IMR-90 (cell line): ENCODE measurements around the gene CMIP. TPM values are rescaled to one million over a fixed set of nuclear protein-coding genes. Genes with fewer than 3 reads are reported as not detected.

Experiments
- ATAC-seq: fragments of 200-7000 bp; cut with Tn5 transposase; 2 replicates; pipeline ENCODE4 v1.9.1; 2020; ENCODE audit warnings: low read depth, mild to moderate bottlenecking, moderate library complexity
- BruUV-seq: library from RNA; stranded (reverse); fragments of 400-500 nt; replicated peaks from 2 replicates; lab custom pipeline; 2021; lab: Mats Ljungman, UMichigan
- CTCF ChIA-PET: fragments of 300-600 bp; formaldehyde crosslinking; extraction: SDS; loops from one replicate; lab custom pipeline; 2021; ENCODE audit warnings: antibody characterized with exemption; lab: Yijun Ruan, JAX
- POLR2A ChIA-PET: fragments of 300-600 bp; sonication (Branson Sonifier 250); formaldehyde crosslinking; loops from one replicate; lab custom pipeline; 2022; ENCODE audit warnings: antibody characterized with exemption; ENCODE audit not compliant: unreplicated experiment; lab: Charles Lee
- DNase-seq: peaks from one replicate; pipeline ENCODE4 v3.0.0; 2013
- H2AFZ ChIP-seq: replicated peaks from 2 replicates; pipeline ENCODE3; 2013; ENCODE audit warnings: low read length, mild to moderate bottlenecking; ENCODE audit not compliant: poor library complexity
- H2AK5ac ChIP-seq: 2 replicates; pipeline ENCODE4 v1.6.1; 2013; ENCODE audit warnings: low read depth, low read length, inconsistent platforms
- H2AK9ac ChIP-seq: replicated peaks from 2 replicates; pipeline ENCODE3; 2013; ENCODE audit warnings: mild to moderate bottlenecking, low read depth, low read length, moderate library complexity; ENCODE audit not compliant: poor library complexity
- H2BK120ac ChIP-seq: 2 replicates; pipeline ENCODE4 v1.6.1; 2013; ENCODE audit warnings: low read depth, low read length, inconsistent platforms
- H2BK15ac ChIP-seq: 3 replicates; pipeline ENCODE4 v1.6.1; 2013; ENCODE audit warnings: low read depth, low read length, inconsistent platforms
- H2BK20ac ChIP-seq: 2 replicates; pipeline ENCODE4 v1.6.1; 2013; ENCODE audit warnings: low read depth, mild to moderate bottlenecking, inconsistent platforms, low read length, moderate library complexity
- H2BK5ac ChIP-seq: 2 replicates; pipeline ENCODE4 v1.6.1; 2013; ENCODE audit warnings: mild to moderate bottlenecking, low read depth, low read length, inconsistent platforms; ENCODE audit not compliant: poor library complexity, severe bottlenecking
- H3K14ac ChIP-seq: replicated peaks from 2 replicates; pipeline ENCODE4 v1.6.1; 2013; ENCODE audit warnings: low read depth, low read length, inconsistent platforms
- H3K18ac ChIP-seq: 2 replicates; pipeline ENCODE4 v1.6.1; 2013; ENCODE audit warnings: low read depth, low read length, control low read depth
- H3K23ac ChIP-seq: 2 replicates; pipeline ENCODE4 v1.6.1; 2013; ENCODE audit warnings: low read depth, low read length, inconsistent platforms
- H3K27ac ChIP-seq: 2 replicates; pipeline ENCODE4 v1.5.1; 2013; ENCODE audit warnings: mild to moderate bottlenecking, control low read depth, low read length; ENCODE audit not compliant: insufficient read depth
- H3K27me3 ChIP-seq: 2 replicates; pipeline ENCODE4 v1.6.1; 2013; ENCODE audit warnings: low read length; ENCODE audit not compliant: control insufficient read depth, insufficient read depth
- H3K36me3 ChIP-seq: 2 replicates; pipeline ENCODE4 v1.6.1; 2013; ENCODE audit warnings: low read length, mixed read lengths; ENCODE audit not compliant: control insufficient read depth, insufficient read depth
- H3K4ac ChIP-seq: 2 replicates; pipeline ENCODE4 v1.6.1; 2013; ENCODE audit warnings: low read depth, low read length, inconsistent platforms
- H3K4me1 ChIP-seq: 2 replicates; pipeline ENCODE4 v1.6.1; 2013; ENCODE audit warnings: low read length, mixed read lengths; ENCODE audit not compliant: control insufficient read depth, insufficient read depth
- H3K4me2 ChIP-seq: 2 replicates; pipeline ENCODE4 v1.6.1; 2013; ENCODE audit warnings: low read depth, mild to moderate bottlenecking, control low read depth, low read length, moderate library complexity
- H3K4me3 ChIP-seq: 2 replicates; pipeline ENCODE4 v1.5.1; 2013; ENCODE audit warnings: low read depth, mild to moderate bottlenecking, control low read depth, low read length, moderate library complexity; ENCODE audit not compliant: insufficient read depth
- H3K56ac ChIP-seq: 2 replicates; pipeline ENCODE4 v1.6.1; 2013; ENCODE audit warnings: low read length, inconsistent platforms; ENCODE audit not compliant: insufficient read depth; ENCODE audit errors: extremely low read depth
- H3K79me1 ChIP-seq, 2 experiments: 2 replicates each; pipeline ENCODE4 v1.6.1; 2013; ENCODE audit warnings: low read length in 2 of 2, inconsistent platforms in 1 of 2, low read depth in 1 of 2
- H3K9ac ChIP-seq: 2 replicates; pipeline ENCODE4 v1.6.1; 2013; ENCODE audit warnings: low read depth, low read length, control low read depth
- H3K9me1 ChIP-seq: 2 replicates; pipeline ENCODE4 v1.6.1; 2013; ENCODE audit warnings: low read length, inconsistent platforms; ENCODE audit not compliant: insufficient read depth
- H3K9me3 ChIP-seq: 2 replicates; pipeline ENCODE4 v1.6.1; 2013; ENCODE audit warnings: low read length; ENCODE audit not compliant: control insufficient read depth, insufficient read depth
- H4K20me1 ChIP-seq: 2 replicates; pipeline ENCODE4 v1.6.1; 2013; ENCODE audit warnings: low read length, inconsistent platforms; ENCODE audit not compliant: insufficient read depth
- H4K5ac ChIP-seq: 2 replicates; pipeline ENCODE4 v1.6.1; 2013; ENCODE audit warnings: mild to moderate bottlenecking, low read depth, low read length, control low read depth
- H4K8ac ChIP-seq, 2 experiments: 2 replicates each; pipeline ENCODE4 v1.6.1; 2013; ENCODE audit warnings: low read depth in 2 of 2, low read length in 2 of 2, control low read depth in 1 of 2, inconsistent platforms in 1 of 2
- H4K91ac ChIP-seq: 2 replicates; pipeline ENCODE4 v1.6.1; 2013; ENCODE audit warnings: low read depth, low read length, inconsistent platforms; ENCODE audit not compliant: insufficient read depth
- CEBPB ChIP-seq: IDR thresholded peaks from 2 replicates; pipeline ENCODE4 v1.6.1; 2012; ENCODE audit warnings: low read depth, low read length, improper control_type of control experiment
- CHD1 ChIP-seq: IDR thresholded peaks from 2 replicates; pipeline ENCODE4 v1.6.1; 2012; ENCODE audit warnings: low read depth, low read length, improper control_type of control experiment
- FOS ChIP-seq: fragments of 150-350 bp; IDR thresholded peaks from 2 replicates; pipeline ENCODE4 v1.6.1; 2016; ENCODE audit warnings: low read depth, low read length
- MAFK ChIP-seq: IDR thresholded peaks from 2 replicates; pipeline ENCODE4 v1.6.1; 2012; ENCODE audit warnings: low read depth, low read length, improper control_type of control experiment
- NFE2L2 ChIP-seq: fragments of 150-350 bp; IDR thresholded peaks from 2 replicates; pipeline ENCODE4 v1.6.1; 2016; ENCODE audit warnings: low read depth, mild to moderate bottlenecking, low read length
- POLR2A ChIP-seq: IDR thresholded peaks from 2 replicates; pipeline ENCODE4 v1.6.1; 2012; ENCODE audit warnings: mild to moderate bottlenecking, low read depth, low read length
- RFX5 ChIP-seq: IDR thresholded peaks from 2 replicates; pipeline ENCODE4 v1.8.0; 2012; ENCODE audit warnings: low read depth, mild to moderate bottlenecking, low read length, moderate library complexity
- SMC3 ChIP-seq: fragments of 150-350 bp; IDR thresholded peaks from 2 replicates; pipeline ENCODE4 v1.6.1; 2016; ENCODE audit warnings: low read depth, mild to moderate bottlenecking, antibody characterized with exemption, low read length, moderate library complexity
- WGBS, 2 experiments: methylation state at CpG; one replicate each; pipeline versions ENCODE4 v1.1.5 to v1.1.7; 2013; ENCODE audit warnings: missing lambda C conversion rate in 2 of 2; ENCODE audit not compliant: insufficient read length in 1 of 2; ENCODE audit errors: extremely low coverage in 2 of 2; 5-methylcytosine and 5-hydroxymethylcytosine counted together
- dilution Hi-C: fragments of 300-500 bp; cut with HindIII; formaldehyde crosslinking; loops from one replicate; pipeline ENCODE4 v1.14.3; 2018; ENCODE audit warnings: low sequenced_read_pairs; ENCODE audit not compliant: unreplicated experiment
- in situ Hi-C: fragments of 300-500 bp; cut with MboI; formaldehyde crosslinking; loops from 3 replicates; pipeline ENCODE4 v1.14.3; 2019; ENCODE audit warnings: low sequenced_read_pairs, inconsistent platforms, mixed read lengths
- intact Hi-C: fragments of 100-400 bp; cut with micrococcal nuclease; formaldehyde crosslinking; loops from 2 replicates; pipeline ENCODE4 v1.10.0; 2022
- polyA plus RNA-seq, 3 experiments: library from polyadenylated mRNA; depleted of rRNA; stranded (reverse); fragments of >200 nt; gene quantifications; 2 replicates each; pipeline ENCODE4 v1.2.3, GENCODE V29; 2012; ENCODE audit warnings: low replicate concordance in 1 of 3
- total RNA-seq: library from RNA; depleted of rRNA; stranded (reverse); fragments of >200 nt; gene quantifications from 2 replicates; pipeline ENCODE4 v1.2.3, GENCODE V29; 2012
- TF ChIP-seq, protein P1 (sequence below): conservative IDR thresholded peaks from 2 replicates; pipeline ENCODE4 v1.5.1; 2012; ENCODE audit warnings: mild to moderate bottlenecking, low read depth, low read length, improper control_type of control experiment

Gene CMIP
- total and polyA plus RNA-seq, 2 of the 4 experiments (the other 2 are of a cell fraction) = 3.2 to 11.6 TPM

DNA sequence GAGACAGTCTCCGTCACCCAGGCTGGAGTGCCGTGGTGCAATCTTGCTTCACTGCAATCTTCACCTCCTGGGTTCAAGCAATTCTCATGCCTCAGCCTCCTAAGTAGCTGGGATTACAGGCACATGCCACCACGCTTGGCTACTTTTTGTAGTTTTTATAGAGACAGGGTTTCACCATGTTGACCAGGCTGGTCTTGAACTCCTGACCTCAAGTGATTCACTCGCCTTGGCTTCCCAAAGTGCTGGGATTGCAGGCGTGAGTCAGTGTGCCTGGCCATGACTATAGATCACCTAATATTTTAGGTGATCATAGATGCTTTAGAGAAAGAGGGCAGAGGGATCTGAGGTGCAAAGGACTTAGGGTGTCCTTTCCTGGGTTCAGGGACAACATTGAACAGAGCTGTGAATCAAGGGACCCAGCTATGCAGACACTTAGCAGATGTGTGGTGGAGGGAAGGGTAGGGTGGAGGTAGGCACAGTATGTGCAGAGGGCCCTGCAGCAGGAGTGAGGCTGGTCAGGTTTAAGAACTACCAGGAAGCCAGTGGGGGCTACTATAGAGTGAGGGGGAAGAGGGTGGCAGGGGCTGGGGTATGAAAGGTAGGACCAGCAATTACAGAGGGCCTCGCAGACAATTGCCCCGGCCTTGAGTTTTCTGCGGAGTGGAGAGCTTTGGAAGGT is 116.5 kb downstream of the CMIP start:
- H2BK5ac ChIP-seq = no peak overlapping the region
- ATAC-seq = peak; percentile 61
- in situ Hi-C loops (no loop called here), dilution Hi-C loops (no loop called here), intact Hi-C loops (no loop called here)
- H3K14ac ChIP-seq = no peak overlapping the region
- H3K4ac ChIP-seq = no peak overlapping the region
- no peaks in the 10 kb centered on the region for H3K9me3 ChIP-seq
- no peak overlapping the region for H2AFZ ChIP-seq
- no peak overlapping the region for H2AK5ac ChIP-seq
- H4K5ac ChIP-seq = no peak overlapping the region
- ChIA-PET POLR2A (no interaction called here), CTCF (no interaction called here)
- 72% methylated on average over 3 of the region's 8 CpGs; no CpG with 5 or more reads in 1 of the 2 experiments for WGBS, 2 experiments
- H2BK20ac ChIP-seq = no peak overlapping the region
- no peaks in the 10 kb centered on the region for H3K27me3 ChIP-seq
- H4K91ac ChIP-seq = no peak overlapping the region; the same call in 1 of the 2 replicates
- TF ChIP-seq POLR2A (no peak), FOS (no peak; the same call in 1 of the 2 replicates), RFX5 (no peak), NFE2L2 (no peak), SMC3 (no peak), CHD1 (no peak), CEBPB (0 out of 2 replicates have a peak, but pooled peaks have one; percentile 22), MAFK (0 out of 2 replicates have a peak, but pooled peaks have one; percentile 0)
- TF ChIP-seq, protein P1, sequence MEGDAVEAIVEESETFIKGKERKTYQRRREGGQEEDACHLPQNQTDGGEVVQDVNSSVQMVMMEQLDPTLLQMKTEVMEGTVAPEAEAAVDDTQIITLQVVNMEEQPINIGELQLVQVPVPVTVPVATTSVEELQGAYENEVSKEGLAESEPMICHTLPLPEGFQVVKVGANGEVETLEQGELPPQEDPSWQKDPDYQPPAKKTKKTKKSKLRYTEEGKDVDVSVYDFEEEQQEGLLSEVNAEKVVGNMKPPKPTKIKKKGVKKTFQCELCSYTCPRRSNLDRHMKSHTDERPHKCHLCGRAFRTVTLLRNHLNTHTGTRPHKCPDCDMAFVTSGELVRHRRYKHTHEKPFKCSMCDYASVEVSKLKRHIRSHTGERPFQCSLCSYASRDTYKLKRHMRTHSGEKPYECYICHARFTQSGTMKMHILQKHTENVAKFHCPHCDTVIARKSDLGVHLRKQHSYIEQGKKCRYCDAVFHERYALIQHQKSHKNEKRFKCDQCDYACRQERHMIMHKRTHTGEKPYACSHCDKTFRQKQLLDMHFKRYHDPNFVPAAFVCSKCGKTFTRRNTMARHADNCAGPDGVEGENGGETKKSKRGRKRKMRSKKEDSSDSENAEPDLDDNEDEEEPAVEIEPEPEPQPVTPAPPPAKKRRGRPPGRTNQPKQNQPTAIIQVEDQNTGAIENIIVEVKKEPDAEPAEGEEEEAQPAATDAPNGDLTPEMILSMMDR = no peak
- no peak overlapping the region for H3K4me3 ChIP-seq
- H2BK15ac ChIP-seq = no peak overlapping the region
- H3K18ac ChIP-seq = no peak overlapping the region
- DNase-seq = peak; percentile 44
- no peak overlapping the region for H3K9ac ChIP-seq
- no peak overlapping the region for H4K8ac ChIP-seq
- peaks cover 71% of the 10 kb centered on the region for H4K20me1 ChIP-seq
- H2AK9ac ChIP-seq = no peak overlapping the region
- no peak overlapping the region for H3K4me2 ChIP-seq
- peaks cover 3% of the 10 kb centered on the region; the same call in 1 of the 2 replicates for H3K9me1 ChIP-seq
- H2BK120ac ChIP-seq = no peak overlapping the region
- no peak overlapping the region for H3K56ac ChIP-seq
- H3K79me1 ChIP-seq = peaks cover 38 to 59% of the 10 kb centered on the region in 2 experiments
- BruUV-seq = no TSS peak
- H3K4me1 ChIP-seq = 0 out of 2 replicates have a peak, but pooled peaks cover 2% of the 10 kb centered on the region
- H3K27ac ChIP-seq = no peak overlapping the region
- no peak overlapping the region for H3K23ac ChIP-seq
- no peaks in the 10 kb centered on the region for H3K36me3 ChIP-seq
